Right renal pelvis (tissue), 4 donors: ENCODE results near the gene MAN1C1. TPM values are rescaled to one million over a fixed set of nuclear protein-coding genes. Genes with fewer than 3 reads are reported as not detected.

ENCODE experiments used
- DNase-seq, 4 donors: peaks; one replicate each; pipeline ENCODE4 v3.0.0-alpha.2; 2013; ENCODE audit warnings: low read depth in 4 of 4, low spot score in 3 of 4, missing footprints in 1 of 4
- polyA plus RNA-seq, 4 donors: library from polyadenylated mRNA; unstranded; fragments of 120-200 nt; gene quantifications; one replicate each; pipeline ENCODE4 v1.2.1, GENCODE V29; 2013; ENCODE audit not compliant: insufficient read length in 4 of 4

The MAN1C1 gene
- polyA plus RNA-seq, 4 donors: 16.2 to 18.7 (median 17.5) TPM

DNA sequence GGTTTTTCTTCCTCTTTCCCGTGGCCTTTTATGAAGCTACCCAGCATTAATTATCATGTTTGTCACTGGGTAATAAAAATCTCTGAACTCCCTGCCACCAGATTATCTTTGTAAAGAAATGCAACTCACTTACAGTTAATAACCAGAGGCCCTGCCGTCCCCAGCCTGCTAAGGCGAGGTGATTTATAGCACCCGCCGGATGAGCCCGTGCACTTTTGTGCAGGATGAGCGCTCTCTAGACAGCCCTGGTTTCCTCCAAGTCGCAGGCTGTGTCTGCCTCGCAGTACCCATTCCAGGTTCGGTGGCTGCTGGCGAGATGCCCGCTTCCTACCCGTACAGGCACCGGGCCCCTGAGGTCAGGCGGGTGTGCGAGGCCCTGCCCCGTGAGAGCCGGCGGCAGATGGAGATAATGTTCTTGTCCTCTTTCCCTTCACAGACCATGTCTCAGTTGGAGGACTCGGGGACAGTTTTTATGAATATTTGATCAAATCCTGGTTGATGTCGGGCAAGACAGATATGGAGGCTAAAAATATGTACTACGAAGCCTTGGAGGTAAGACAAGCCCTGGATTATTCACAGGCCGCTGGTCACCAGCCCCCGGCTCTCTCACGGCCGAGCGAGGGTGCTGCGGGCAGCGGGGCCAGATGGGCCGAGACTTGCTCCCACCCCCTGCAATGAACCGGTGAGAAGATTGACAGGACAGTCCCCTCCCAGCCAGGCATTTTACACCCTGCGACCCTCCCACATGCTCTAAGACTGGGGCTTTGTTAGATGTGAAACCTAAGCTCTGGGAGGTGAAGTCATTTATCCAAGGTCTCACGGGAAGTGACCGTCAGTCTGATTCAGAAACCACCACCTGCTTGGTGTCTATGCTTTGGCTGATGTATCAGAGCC is 154.9 kb downstream of the MAN1C1 start:
- peak; percentile 55 to 82 (median 76) for DNase-seq

DNA sequence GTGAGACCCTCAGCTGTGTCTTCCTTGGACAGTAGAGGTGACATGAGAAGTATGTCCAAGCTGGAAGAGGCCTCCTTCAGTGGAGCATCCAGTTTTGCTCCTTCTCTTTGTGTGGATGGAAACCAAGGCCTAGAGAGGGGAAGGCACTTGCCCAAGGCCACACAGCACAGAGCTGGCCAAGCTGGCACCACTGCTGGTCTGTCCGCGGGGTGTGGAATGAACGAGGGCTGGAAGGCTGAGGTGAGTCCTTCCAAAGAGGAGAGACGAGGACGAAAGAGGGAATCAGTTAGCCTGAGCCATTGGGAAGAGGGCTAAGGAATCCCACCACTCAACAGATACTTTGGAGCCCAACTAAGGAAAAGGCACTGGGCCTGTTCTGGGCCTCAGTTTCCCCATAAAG is 155.6 kb downstream of the MAN1C1 start:
- no peak for DNase-seq

DNA sequence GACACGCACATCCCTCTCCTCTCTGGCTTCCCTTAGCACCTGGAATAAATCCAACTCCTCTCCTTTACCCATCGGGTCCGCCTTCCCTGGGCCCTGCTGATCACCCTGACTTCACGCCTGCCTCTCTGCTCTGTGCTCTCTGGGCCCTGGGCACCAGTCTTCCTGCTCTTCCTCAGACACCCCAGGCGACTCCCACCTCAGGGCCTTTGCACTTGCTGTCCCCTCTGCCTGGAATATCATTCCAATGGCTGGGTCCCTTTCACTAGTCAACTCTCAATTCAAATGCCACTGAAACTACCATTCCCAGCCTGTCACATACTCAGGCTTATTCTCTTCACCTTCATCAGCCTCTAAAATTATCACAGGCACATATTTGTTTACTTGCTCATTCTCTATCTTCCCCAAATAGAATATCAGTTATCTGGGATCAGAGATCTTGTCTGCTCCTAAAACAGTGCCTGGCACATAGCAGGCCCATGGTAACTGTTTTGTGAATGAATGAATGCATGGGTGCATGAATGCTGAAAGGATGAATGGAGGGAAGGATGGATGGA is 156.2 kb downstream of the MAN1C1 start:
- DNase-seq: no peak

DNA sequence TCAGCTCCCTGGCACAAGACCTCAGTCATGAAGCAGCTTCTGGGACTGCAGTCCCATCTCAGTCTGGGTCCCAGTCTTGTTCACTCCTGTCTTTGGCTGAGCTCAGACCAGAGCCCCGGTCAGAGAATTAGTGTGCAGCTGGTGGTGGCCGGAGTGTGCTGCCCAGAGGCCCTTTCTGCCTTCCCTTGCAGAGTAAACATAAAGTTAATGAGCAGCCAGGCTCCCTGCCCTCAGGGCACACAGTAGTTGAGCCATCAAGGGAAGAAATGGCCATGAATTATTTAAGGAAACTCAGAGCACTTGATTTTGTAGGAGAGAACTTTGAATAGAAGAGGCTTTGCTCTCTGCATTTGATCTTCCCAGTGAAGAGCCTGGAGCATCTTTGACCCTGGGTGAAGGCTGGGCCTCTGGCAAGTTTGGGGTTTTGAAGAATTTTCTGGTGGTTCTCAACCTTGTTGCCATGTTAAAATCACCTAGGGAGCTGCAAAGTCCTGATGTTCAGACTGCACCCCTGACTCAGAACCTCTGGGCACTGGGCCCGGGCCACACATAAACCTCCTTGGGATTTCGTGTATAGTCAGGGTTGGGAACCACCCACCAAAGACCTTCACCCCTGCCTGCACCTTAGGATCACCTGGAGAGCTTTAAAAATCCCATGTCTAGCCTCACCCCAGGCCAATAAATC is 157.0 kb downstream of the MAN1C1 start:
- DNase-seq: peak; percentile 45 to 77 (median 62)

DNA sequence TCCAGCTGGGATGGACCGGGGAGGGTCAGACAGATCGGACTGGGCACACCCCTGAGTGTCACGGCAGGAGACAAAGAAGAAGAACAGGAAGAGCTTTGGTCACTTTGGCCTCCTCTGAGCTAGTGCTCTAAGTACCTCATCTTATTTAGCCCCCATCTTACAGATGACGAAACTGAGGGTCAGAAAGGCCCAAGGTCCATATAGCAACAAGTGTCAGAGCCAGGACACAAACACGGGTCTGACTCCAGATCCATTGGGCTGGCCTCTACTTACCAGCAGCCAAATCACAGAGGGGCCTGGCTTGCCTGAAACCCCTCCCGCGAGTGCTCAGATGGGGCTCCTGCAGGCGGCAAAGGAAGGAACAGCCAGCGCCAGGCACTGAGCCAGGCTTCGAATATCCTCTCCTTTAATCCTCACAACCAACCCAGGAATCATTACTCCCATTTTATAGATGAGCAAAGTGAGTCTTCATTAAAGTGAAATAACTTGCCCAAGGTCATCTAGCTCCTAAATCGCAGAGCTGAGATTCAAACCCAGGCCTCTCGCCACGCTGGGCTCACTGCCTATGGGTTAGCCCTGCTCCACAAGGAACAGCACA is 157.7 kb downstream of the MAN1C1 start:
- DNase-seq: no peak

DNA sequence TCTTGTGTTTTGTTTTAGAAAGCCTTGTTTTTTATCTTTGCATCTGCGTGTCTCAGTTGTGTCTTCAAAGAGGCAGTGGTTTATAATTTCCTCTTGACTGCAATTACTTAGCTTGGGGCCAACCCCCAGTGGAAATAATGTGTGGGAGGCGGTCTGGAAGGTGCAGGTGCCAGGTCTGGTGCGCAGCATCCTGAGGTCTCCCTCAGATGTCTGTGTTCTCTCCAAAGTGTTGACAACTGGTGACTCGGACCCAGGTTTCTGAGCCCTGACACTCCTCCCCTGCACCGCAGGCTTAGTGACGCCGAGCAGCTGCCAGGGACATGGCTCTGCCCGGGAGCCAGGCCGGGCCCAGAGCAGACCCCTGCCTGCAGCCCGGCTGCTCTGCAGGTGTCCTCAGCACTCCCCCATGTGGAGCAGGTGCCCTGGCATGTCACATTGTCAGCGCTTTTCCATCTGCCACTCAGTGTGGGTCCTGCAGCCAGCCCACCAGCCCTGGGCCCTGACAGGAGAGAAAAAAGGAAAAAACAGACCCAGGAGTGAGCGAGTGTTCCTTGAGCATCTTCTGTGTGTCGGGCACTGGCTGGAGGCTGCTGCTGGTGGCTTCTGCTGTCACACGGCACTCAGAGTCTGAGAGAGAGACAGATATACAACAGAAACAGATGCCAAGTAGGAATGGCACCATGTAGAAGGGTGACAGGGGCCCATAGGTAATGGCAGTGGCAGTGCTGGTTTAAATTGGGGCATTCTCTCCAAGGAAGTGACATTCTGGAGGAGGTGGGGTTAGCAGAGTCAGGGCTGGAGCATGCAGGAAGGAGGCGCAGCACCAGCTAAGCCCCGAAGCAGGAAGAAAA is 158.6 kb downstream of the MAN1C1 start:
- DNase-seq: no peak

DNA sequence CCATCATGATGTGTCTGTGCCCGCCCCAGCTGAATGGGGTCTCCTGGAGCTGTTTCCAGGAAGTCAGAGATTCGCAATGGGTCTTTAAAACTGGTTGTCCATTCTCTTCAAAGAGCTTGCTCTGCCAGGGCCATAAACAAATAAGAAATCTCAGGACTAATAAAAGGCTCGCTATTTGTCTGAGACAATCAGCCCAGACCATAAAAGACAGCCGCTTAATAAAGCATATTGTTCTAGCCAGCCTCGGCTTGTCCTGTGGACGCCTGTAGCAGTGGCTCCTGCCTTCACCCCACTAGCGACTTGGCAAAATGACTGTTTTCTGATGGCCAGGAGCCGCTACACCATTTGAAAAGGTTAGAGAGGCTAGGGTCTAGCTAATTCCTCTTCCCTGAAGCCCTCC is 162.8 kb downstream of the MAN1C1 start:
- DNase-seq: no peak

DNA sequence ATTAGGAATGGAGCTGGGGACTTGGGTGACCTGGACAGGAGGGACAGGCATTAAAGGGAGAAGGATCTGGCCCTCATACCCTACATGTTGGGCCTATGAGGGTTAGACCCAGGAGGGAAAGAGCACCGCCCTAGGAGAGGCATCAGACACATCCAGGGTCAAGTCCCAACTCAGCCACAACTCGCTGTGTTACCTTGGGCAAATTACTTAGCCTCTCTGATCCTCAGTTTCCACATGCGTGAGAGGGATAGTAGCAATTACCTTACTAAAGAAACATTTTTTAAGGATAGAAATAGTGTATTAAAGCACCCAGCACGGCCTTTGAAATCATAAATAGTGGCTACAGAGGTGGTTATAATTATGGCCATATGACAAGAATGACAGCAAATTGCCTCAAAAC is 163.3 kb downstream of the MAN1C1 start:
- no peak for DNase-seq

DNA sequence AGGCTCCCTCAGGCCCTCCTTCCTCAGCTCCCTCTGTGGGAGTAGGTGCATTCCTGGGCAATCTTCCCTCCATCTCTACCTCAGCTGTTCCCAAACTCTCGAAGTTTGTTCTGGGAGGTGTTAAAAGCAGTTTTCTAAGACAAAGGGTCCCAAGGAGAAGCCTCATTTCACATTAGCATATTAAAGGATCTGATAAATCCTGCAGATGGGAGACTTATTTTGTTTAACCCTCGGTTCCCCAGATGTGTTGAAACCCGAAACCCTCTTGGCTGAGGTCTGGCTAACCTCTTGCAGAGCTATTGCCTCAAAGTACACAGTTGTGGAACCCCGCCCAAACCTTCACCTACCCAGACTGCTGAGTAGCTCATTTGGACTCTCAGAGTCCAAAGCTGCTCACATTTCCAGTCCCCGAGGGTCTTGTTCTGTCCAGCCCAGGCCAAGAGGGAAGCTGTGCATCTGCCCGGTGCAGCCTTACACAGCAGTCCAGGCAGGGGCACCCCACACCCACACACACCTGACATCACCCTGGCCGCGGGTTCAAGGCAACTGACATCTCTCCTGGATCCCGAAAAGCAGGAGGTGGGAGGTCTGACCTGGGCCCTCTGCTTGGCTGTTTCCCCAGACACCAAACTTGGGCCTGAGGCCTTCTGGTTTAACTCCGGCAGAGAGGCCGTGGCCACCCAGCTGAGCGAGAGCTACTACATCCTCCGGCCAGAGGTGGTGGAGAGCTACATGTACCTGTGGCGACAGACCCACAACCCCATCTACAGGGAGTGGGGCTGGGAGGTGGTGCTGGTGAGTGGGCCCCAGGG is 163.9 kb downstream of the MAN1C1 start:
- no peak for DNase-seq

DNA sequence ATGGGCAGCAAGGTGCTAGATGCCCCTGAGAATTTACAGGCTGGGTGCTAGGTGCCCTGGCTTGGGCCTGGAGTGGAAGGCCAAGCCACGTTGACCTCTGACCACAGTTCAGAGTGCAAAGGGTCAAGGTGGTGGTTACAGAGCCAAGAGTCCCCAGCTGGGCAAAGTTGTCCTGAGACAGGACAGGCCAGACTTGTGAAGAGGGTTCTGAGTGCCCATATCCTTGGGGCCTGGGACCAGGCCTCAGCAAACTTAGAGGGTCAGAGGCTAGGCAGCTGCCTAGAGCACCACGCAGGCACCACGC is 164.5 kb downstream of the MAN1C1 start:
- no peak for DNase-seq

DNA sequence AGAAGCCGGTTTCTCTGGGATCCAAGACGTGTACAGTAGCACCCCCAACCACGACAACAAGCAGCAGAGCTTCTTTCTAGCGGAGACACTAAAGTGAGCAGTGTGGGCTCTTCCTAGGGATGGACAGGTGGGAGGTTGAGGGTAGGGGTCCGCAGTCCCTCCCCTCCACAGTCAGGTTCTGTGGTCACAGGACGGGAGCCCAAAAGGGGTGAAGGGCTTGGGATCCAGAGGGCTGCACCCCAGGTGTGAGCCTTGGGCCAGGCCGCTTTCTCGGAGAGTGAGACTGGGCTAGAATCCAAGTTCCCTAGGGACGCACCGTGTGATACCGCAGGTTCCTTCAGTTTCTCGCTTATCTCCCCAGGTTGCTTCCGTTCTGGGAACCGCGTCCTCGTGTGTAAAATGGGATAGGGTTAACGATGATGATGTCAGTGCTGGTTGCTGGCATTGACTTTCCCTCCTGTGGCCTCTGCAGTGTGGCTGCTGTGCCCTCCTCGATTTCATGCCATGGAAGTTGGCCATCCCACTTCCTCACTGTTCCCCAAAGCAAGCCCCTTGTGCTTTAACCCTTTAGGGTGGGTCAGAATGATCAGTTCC is 166.1 kb downstream of the MAN1C1 start:
- DNase-seq: no peak

DNA sequence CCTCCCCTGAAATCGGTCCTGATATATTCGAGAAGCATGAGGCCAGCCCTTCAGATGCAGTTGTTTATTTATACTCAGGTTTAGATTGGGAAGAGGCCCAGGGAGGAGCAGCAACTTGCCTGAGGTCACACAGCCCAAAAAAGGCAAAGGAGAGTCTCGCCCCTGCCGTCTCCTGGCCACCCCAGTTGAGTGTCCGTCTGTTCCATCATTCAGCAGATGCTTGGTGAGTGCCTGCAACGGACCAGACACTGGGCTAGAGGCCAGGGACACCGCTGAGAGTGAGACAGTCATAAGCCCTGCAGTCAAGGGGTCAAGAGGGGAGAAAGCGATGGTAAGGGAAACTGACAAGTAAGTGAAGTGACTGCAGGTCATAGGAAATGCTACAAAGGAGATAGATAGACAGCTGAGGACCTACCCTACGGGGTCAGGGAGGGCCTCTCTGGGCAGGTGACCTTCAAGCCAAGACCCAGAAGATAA is 168.0 kb downstream of the MAN1C1 start:
- no peak for DNase-seq

DNA sequence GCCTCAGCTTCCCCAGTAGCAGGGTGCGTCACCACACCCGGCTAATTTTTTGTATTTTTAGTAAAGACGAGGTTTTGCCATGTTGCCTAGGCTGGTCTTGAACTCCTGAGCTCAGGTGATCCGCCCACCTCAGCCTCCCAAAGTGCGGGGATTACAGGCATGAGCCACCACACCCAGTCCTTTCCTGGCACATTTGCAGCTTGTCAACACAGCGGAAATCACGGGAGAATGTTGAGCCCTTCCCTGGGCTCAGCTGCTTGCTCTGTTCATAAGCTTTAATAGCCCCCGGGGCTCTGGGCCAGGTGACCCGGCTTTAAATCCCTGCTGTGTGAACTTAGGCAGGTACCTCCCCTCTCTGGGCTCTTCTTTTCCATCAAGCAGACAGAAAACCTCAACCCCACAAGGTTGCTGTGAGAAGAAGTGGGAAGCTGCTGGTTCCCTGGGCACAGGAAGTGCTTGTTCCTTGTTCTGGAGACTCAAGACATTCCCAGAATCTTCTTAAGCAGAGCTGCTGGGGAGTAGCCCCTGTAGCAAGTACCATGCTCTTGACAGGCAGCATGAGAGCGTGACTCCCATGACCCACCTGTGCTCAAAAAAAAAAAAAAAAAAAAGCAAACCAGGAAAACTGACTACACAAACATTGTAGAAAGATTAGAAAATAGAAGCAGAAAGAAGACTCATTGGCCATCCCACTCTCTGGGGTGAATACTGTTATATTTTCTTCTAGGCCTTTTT is 168.9 kb downstream of the MAN1C1 start:
- DNase-seq: no peak

DNA sequence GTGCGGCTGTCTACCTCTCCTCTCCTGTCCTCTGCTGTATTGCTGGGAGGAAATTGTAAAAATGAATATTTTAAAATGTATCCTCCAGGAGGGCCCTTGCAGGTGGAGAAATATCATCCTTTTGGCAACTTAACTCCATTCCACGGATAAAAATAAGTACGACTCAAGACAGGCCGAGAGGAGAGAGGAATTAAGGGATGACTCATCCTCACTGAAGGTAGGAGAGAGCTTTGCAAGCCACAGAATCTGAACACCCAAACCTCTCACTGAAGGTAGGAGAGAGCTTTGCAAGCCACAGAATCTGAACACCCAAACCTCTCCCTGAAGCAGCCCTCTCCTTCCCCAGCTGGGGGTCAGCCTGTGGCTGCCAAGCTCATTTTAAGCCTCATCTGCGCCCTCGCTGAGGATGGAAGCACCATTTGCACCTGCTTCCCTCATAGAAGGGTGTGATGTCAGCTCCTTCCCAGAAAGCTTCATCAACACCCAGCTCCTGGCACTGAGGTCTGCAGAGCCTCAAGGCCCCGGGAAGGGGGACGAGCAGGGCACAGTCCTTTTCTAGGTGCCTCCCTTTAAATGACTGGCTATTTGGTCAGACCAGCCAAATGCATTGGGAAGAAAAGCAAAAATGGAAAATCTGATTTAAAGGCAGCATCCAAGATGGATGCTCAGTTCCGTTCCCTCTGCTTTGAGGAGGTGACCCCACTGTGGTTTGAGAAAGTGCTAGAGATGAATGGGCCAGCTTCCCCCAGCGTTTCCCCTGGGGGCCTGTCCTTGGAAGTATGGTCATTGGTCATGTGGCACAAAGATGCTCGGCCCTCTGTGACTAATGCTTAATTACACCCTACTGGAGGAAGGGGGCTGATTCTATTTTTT is 170.5 kb downstream of the MAN1C1 start:
- DNase-seq: no peak

DNA sequence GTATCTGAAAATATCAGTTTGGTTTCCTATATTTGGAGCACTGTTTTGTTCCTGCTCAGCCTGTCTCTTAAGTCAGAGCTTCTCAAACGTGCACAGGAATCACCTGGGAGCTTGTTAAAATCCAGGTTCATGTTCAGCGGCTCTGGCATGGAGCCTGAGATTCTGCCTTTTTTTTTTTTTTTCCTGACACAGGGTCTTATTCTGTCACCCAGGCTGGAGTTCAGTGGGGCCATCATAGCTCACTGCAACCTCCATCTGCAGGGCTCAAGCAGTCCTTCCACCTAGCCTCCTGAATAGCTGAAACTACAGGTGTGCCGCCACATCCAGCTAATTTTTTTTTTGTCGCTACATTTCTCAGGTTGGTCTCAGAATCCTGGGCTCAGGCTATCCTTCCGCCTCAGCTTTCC is 171.2 kb downstream of the MAN1C1 start:
- DNase-seq: no peak

DNA sequence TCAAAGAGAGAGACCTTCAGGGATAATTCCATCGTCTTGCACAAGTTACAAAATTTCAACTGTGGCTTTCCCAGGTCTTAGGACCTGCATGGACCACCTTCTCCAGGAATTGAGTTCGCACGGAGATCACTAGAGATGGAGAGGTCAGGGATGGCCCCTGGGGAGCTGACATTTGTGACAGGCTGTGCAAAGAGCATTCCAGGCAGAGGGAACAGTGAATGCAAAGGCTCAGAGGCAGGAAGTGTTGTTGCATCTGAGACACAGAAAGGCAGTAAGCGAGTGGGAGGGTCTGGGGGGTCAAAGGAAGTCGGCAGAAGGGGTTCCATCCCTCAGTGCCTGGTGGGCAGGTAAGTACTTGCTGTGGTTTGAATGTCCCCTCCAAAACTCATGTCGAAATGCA is 173.9 kb downstream of the MAN1C1 start:
- DNase-seq: no peak

DNA sequence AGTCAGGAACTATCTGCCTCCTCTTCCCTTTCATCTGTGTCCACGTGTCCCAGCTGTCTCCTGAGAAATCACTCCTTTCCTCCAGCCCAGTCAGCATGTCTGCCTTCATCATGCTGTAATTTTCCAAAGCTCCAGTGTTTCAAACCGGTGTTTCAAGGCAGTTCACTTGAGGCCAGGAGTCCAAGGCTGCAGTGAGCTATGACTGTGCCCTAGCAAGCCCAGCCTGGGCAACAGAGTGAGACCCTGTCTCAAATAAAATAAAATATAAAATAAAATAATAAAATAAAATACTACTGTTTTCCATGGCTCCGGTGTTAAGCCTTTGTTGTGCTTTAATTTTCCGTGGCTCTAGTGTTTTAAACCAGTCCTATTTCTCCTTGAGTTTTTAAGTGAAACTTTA is 175.5 kb downstream of the MAN1C1 start:
- DNase-seq: no peak
